T-helper 2 cell treated with Interferon-gamma antibody and Interleukin-4, amounts not matched to agents 5 μg/mL and 100 μg/mL, for 36 hours (primary cell): Measurements from ENCODE around the gene EDN1.

Experiments used
- DNase-seq: peaks from one replicate; pipeline ENCODE4 v3.0.0; 2021; ENCODE audit warnings: low spot score
- H3K27ac Mint-ChIP-seq: one replicate; pipeline ENCODE4 v1.8.0; 2021; ENCODE audit warnings: mild to moderate bottlenecking, mixed read lengths
- H3K27me3 Mint-ChIP-seq: one replicate; pipeline ENCODE4 v1.8.0; 2021; ENCODE audit warnings: low read depth, mixed read lengths
- H3K36me3 Mint-ChIP-seq: one replicate; pipeline ENCODE4 v1.8.0; 2021; ENCODE audit warnings: low read depth, mixed read lengths
- H3K4me1 Mint-ChIP-seq: one replicate; pipeline ENCODE4 v1.8.0; 2021; ENCODE audit warnings: low read depth, mixed read lengths
- H3K4me3 Mint-ChIP-seq: one replicate; pipeline ENCODE4 v1.8.0; 2022; ENCODE audit warnings: mild to moderate bottlenecking, moderate library complexity, mixed read lengths
- H3K9me3 Mint-ChIP-seq: one replicate; pipeline ENCODE4 v1.8.0; 2021; ENCODE audit warnings: mixed read lengths

EDN1 gene

GRCh38 chr6:12293931-12294807 is 4.0 kb downstream of the EDN1 start:
- H3K27ac Mint-ChIP-seq: no peak overlapping the region
- H3K27me3 Mint-ChIP-seq: peaks cover 46% of the 10 kb centered on the region
- no peak overlapping the region for H3K4me3 Mint-ChIP-seq
- no peaks in the 10 kb centered on the region for H3K9me3 Mint-ChIP-seq
- no peaks in the 10 kb centered on the region for H3K36me3 Mint-ChIP-seq
- H3K4me1 Mint-ChIP-seq: peaks cover 17% of the 10 kb centered on the region
- DNase-seq: no peak

DNA sequence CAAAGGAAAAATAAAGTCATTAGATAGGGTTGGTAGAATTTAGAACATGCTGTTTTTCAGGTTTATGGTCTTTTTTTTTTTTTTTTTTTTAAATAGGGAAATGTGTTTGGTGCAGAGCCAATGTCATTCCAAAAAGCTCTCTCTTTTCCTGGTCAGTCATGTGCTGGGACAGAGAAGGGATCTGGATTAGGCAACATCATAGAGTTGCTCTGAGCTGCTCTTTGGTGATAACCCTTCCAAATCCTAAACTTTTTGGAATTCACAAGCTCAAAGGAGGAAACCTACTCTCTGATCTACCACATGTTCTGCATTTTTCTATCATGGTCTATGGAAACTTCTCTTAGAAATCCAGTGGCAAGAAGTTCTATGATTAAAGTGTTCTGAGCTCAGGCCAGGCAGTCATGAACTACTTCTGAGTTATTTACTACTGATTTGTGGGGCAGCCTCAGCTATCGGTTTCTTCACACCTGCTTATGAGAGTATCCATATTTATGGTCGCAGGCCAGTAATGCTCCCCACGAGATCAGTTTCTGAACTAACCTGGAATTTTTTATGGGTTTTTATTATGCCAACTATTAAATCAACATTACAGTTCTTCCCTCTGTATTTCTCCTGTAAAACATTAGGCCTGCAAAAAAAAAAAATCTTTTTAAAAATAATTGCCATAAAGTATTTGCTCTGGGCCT is 4.8 kb downstream of the EDN1 start:
- Mint-ChIP-seq H3K4me3 (no peak overlapping the region), H3K9me3 (no peaks in the 10 kb centered on the region), H3K36me3 (no peaks in the 10 kb centered on the region), H3K27ac (no peak overlapping the region), H3K27me3 (peaks cover 38% of the 10 kb centered on the region), H3K4me1 (peaks cover 9% of the 10 kb centered on the region)
- DNase-seq: no peak

DNA sequence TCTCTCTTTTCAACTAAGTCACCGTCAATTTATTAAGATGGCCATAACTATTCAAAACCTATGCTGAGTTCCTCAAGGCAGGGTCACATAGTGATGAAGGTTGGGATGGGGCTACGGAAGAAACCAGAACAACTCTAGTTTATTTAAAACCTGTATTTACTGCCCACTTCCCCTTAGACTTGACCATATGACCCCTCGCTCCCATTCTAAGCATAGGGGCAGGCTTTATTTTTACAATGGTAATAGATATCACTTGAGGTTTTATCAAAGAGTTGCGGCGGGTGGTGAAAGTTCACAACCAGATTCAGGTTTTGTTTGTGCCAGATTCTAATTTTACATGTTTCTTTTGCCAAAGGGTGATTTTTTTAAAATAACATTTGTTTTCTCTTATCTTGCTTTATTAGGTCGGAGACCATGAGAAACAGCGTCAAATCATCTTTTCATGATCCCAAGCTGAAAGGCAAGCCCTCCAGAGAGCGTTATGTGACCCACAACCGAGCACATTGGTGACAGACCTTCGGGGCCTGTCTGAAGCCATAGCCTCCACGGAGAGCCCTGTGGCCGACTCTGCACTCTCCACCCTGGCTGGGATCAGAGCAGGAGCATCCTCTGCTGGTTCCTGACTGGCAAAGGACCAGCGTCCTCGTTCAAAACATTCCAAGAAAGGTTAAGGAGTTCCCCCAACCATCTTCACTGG is 5.5 kb downstream of the EDN1 start:
- H3K36me3 Mint-ChIP-seq: no peaks in the 10 kb centered on the region
- DNase-seq: no peak
- H3K9me3 Mint-ChIP-seq: no peaks in the 10 kb centered on the region
- H3K4me1 Mint-ChIP-seq: peaks cover 2% of the 10 kb centered on the region
- H3K27ac Mint-ChIP-seq: no peak overlapping the region
- peaks cover 31% of the 10 kb centered on the region for H3K27me3 Mint-ChIP-seq
- no peak overlapping the region for H3K4me3 Mint-ChIP-seq

DNA sequence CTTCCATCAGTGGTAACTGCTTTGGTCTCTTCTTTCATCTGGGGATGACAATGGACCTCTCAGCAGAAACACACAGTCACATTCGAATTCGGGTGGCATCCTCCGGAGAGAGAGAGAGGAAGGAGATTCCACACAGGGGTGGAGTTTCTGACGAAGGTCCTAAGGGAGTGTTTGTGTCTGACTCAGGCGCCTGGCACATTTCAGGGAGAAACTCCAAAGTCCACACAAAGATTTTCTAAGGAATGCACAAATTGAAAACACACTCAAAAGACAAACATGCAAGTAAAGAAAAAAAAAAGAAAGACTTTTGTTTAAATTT is 6.1 kb downstream of the EDN1 start:
- H3K9me3 Mint-ChIP-seq: no peaks in the 10 kb centered on the region
- peaks cover 1% of the 10 kb centered on the region for H3K4me1 Mint-ChIP-seq
- H3K27me3 Mint-ChIP-seq: peaks cover 28% of the 10 kb centered on the region
- no peak overlapping the region for H3K4me3 Mint-ChIP-seq
- no peak for DNase-seq
- H3K27ac Mint-ChIP-seq: no peak overlapping the region
- no peaks in the 10 kb centered on the region for H3K36me3 Mint-ChIP-seq

- DNase-seq: no peak
- no peak overlapping the region for H3K4me3 Mint-ChIP-seq
- no peak overlapping the region for H3K27ac Mint-ChIP-seq
- H3K9me3 Mint-ChIP-seq: no peaks in the 10 kb centered on the region
- H3K27me3 Mint-ChIP-seq: peaks cover 24% of the 10 kb centered on the region
- no peaks in the 10 kb centered on the region for H3K36me3 Mint-ChIP-seq
- peaks cover 1% of the 10 kb centered on the region for H3K4me1 Mint-ChIP-seq
These were observed 6.4 kb downstream of the EDN1 start for GRCh38 chr6:12296604-12297003.

DNA sequence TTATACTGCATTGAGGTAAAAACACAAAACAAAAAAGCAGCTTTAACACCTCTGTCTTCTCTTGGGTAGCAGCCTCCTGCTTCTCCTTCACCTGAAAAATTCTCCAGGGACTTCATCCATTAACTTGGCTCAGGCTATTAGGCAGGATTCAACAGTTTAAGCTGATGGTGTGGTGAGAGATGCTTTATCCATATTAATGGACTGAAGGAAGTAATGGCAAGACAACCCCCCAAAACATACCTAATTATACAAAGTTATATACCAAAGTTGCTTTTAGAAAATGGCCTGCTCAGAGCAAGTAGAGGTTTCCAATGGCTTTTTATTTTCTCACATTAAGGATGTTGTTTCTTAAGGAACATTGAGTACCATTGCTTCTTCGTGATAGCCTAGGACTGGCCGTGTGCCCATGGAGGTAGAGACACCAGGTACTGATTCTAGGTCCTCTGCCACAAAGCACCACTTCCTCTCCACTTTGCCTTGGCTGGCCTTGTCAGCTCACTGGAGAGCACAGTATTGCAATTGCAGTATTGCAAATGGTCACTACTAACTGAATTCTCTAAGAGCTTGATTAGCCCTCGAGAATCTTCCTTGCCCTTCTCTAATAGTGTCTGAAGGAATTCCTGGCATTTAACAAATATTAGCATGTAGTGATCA is 7.3 kb downstream of the EDN1 start:
- H3K27ac Mint-ChIP-seq: no peak overlapping the region
- no peak for DNase-seq
- H3K9me3 Mint-ChIP-seq: no peaks in the 10 kb centered on the region
- H3K36me3 Mint-ChIP-seq: no peaks in the 10 kb centered on the region
- H3K27me3 Mint-ChIP-seq: peaks cover 15% of the 10 kb centered on the region
- no peak overlapping the region for H3K4me3 Mint-ChIP-seq
- no peaks in the 10 kb centered on the region for H3K4me1 Mint-ChIP-seq

DNA sequence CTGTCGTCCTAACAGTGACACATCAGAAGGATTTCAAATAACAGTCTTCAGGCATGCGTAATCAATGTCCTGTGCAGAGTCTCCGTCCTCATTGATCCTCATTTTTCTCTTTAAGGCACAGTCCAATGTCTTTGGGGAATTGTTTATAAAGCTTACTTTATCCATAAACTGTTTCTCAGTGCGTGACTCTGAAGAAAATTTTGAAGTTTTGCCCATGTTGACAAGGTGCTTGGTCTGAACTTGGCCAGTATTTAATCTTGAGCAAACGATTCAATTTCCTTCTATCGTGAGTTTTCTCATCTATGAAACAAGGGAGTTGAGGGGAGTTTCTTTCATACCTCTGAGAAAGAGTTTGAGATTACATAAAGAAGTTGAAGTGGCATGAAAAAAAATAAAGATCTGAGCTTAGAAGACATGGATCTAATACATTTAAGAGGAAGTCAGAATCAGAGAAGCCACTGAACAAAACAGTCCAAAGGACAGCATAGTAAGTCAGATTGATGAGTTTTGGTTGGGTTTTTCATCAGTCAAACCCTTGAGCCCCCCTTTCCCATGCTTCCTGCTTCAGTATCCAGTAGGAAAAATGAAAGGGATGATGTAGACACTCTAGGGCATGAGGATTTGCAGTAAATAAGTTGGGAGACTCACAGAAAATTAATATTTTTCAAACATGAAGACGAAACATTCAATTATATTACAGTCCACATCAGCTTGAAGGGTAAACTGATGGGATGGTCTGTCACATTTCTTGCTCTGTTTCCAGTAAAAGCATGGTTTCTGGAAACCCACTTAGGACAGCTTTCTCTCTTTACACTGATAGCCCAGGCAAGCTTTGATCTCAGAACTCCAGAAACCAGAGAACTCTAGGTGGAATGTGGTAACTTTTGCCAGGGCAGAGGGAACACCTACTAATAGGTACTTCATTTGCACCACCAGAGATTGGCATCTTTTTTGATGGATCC is 8.1 kb downstream of the EDN1 start:
- peaks cover 8% of the 10 kb centered on the region for H3K27me3 Mint-ChIP-seq
- no peak for DNase-seq
- no peak overlapping the region for H3K27ac Mint-ChIP-seq
- H3K4me1 Mint-ChIP-seq: no peaks in the 10 kb centered on the region
- H3K9me3 Mint-ChIP-seq: no peaks in the 10 kb centered on the region
- H3K4me3 Mint-ChIP-seq: no peak overlapping the region
- no peaks in the 10 kb centered on the region for H3K36me3 Mint-ChIP-seq

GRCh38 chr6:12298995-12299394 is 8.8 kb downstream of the EDN1 start:
- H3K4me1 Mint-ChIP-seq: no peaks in the 10 kb centered on the region
- no peak overlapping the region for H3K27ac Mint-ChIP-seq
- no peaks in the 10 kb centered on the region for H3K9me3 Mint-ChIP-seq
- no peaks in the 10 kb centered on the region for H3K36me3 Mint-ChIP-seq
- DNase-seq: no peak
- H3K4me3 Mint-ChIP-seq: no peak overlapping the region
- peaks cover 3% of the 10 kb centered on the region for H3K27me3 Mint-ChIP-seq

DNA sequence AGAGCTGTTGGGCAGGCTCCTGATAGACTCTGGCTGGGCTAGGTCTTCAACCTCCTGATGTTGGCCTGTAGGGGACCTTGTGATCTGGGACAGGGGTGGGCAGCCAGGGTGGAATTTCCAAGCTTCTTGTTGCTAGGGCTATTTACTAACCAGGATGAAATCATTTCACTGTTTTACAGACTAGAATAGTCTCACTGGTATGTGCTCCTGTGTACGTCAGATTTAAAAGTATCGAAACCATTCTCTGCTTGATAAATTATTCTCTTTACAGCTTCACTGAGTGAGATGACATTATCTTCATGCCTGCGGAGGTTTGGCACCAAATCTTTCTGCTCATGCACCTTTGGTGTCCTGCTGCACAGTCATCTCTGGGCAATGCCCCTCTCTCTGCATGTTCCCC is 10.9 kb downstream of the EDN1 start:
- no peak overlapping the region for H3K4me3 Mint-ChIP-seq
- H3K27me3 Mint-ChIP-seq: peaks cover 7% of the 10 kb centered on the region
- H3K9me3 Mint-ChIP-seq: no peaks in the 10 kb centered on the region
- H3K36me3 Mint-ChIP-seq: no peaks in the 10 kb centered on the region
- DNase-seq: no peak
- no peaks in the 10 kb centered on the region for H3K4me1 Mint-ChIP-seq
- no peak overlapping the region for H3K27ac Mint-ChIP-seq

DNA sequence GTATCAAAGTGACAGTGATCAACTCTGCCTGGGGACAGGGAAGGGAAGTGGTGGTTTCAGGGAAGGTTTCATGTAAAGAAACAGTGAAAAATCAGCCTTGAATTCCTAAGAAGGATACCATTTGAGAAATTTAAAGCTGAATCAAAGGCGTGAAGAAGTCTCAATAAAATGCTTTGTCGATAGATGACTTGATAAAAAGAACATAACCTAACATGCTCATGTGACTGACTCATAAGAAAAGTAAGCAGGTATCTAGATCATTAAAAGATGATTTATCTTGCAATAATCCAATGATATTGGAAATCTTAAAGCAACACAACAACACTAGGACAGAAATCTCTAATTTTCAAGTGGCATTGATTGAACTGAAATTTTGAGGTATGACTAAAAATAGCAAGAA is 14.3 kb downstream of the EDN1 start:
- no peak for DNase-seq
- no peaks in the 10 kb centered on the region for H3K4me1 Mint-ChIP-seq
- H3K36me3 Mint-ChIP-seq: no peaks in the 10 kb centered on the region
- H3K27me3 Mint-ChIP-seq: peaks cover 11% of the 10 kb centered on the region
- no peak overlapping the region for H3K4me3 Mint-ChIP-seq
- H3K9me3 Mint-ChIP-seq: no peaks in the 10 kb centered on the region
- no peak overlapping the region for H3K27ac Mint-ChIP-seq

DNA sequence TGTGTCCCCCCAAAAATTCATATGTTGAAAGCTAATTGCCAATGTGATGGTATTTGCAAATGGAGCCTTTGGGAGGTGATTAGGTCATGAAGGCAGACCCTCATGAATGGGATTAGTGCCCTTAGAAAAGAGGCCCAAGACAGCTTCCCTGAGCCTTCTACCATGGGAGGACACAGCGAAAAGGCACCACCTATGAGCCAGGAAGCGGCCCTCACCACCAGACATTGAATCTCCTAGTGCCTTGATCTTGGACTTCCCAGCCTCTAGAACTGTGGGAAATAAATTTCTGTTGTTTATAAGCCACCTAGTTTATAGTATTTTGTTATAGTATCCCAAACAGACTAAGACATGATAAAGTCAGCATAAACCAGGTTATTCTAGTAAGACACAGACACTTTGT is 18.9 kb downstream of the EDN1 start:
- no peak for DNase-seq
- Mint-ChIP-seq H3K9me3 (no peaks in the 10 kb centered on the region), H3K27ac (no peak overlapping the region), H3K27me3 (peaks cover 15% of the 10 kb centered on the region), H3K4me1 (no peaks in the 10 kb centered on the region), H3K36me3 (no peaks in the 10 kb centered on the region), H3K4me3 (no peak overlapping the region)

- H3K36me3 Mint-ChIP-seq: no peaks in the 10 kb centered on the region
- DNase-seq: no peak
These were observed 20.9 kb downstream of the EDN1 start for GRCh38 chr6:12311106-12311505.

DNA sequence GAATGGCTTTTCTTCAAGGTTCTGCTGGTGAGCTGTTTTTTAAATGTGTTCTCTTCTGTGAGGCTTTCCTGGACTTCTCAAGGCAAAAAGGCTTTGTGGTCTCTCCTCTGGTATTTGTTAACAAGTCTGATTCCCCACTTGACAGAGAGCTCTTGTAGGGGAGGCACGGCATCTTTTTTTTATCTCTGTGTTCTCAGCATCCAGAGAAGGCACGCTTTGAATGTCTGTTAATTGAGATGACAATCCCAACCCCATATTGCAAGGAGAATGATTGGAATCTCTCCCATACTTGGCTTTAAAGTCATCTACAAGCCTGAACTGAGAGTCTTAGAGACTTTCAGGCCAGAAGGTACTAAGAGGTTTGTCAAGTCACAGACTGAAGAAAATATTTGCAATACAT is 22.6 kb downstream of the EDN1 start:
- H3K4me3 Mint-ChIP-seq: no peak overlapping the region
- peaks cover 7% of the 10 kb centered on the region for H3K27me3 Mint-ChIP-seq
- no peak overlapping the region for H3K27ac Mint-ChIP-seq

More at GRCh38 chr6:12311106-12311505, 20.9 kb downstream of the EDN1 start:
- H3K9me3 Mint-ChIP-seq: no peaks in the 10 kb centered on the region
- H3K4me3 Mint-ChIP-seq: no peak overlapping the region
- H3K27ac Mint-ChIP-seq: no peak overlapping the region
- H3K27me3 Mint-ChIP-seq: peaks cover 9% of the 10 kb centered on the region
- H3K4me1 Mint-ChIP-seq: no peaks in the 10 kb centered on the region

More for the DNA sequence above, 22.6 kb downstream of the EDN1 start:
- Mint-ChIP-seq H3K4me1 (no peaks in the 10 kb centered on the region), H3K9me3 (no peaks in the 10 kb centered on the region), H3K36me3 (no peaks in the 10 kb centered on the region)
- DNase-seq: no peak
